ENCODE measurements around the gene POU2AF2.
"Not testable (repeated sequence)": the region's sequence is repeated elsewhere in the genome, so short reads cannot be mapped to it uniquely, and the experiment has no call there.

The POU2AF2 gene

GRCh38 chr11:111260811-111261210 is 15.3 kb downstream of the POU2AF2 start:
- no peak for DNase-seq

GRCh38 chr11:111264646-111265045 is 19.1 kb downstream of the POU2AF2 start:
- no peak for DNase-seq

- no peak for DNase-seq
These were observed 19.9 kb downstream of the POU2AF2 start for GRCh38 chr11:111265421-111265820.

GRCh38 chr11:111268303-111268702 is 22.8 kb downstream of the POU2AF2 start:
- DNase-seq = not testable (repeated sequence)

GRCh38 chr11:111269146-111269868 is 23.8 kb downstream of the POU2AF2 start:
- no peak for DNase-seq

GRCh38 chr11:111272420-111272819 is 26.9 kb downstream of the POU2AF2 start:
- no peak for DNase-seq

- no peak for DNase-seq
These were observed 37.1 kb downstream of the POU2AF2 start for GRCh38 chr11:111282562-111283075.

- DNase-seq = no peak
These were observed 38.5 kb downstream of the POU2AF2 start for GRCh38 chr11:111283945-111284481.

- DNase-seq = no peak
These were observed 39.9 kb downstream of the POU2AF2 start for GRCh38 chr11:111285189-111286091.

- DNase-seq = no peak
These were observed 46.2 kb downstream of the POU2AF2 start for GRCh38 chr11:111291764-111292163.

GRCh38 chr11:111292408-111292807 is 46.9 kb downstream of the POU2AF2 start:
- not testable (repeated sequence) for DNase-seq

- no peak for DNase-seq
These were observed 50.7 kb downstream of the POU2AF2 start for GRCh38 chr11:111296196-111296595.

GRCh38 chr11:111297696-111298095 is 52.2 kb downstream of the POU2AF2 start:
- no peak for DNase-seq

- DNase-seq = no peak
These were observed 53.0 kb downstream of the POU2AF2 start, which contains the start of gene POU2AF3 for GRCh38 chr11:111298413-111299100. POU2AF3 (plus strand) TSS chr11:111298546; CDS start chr11:111298582, 36 bp downstream.

- no peak for DNase-seq
These were observed 53.8 kb downstream of the POU2AF2 start for GRCh38 chr11:111299101-111300026.

GRCh38 chr11:111300569-111300968 is 55.0 kb downstream of the POU2AF2 start:
- DNase-seq = no peak

GRCh38 chr11:111301004-111301841 is 55.7 kb downstream of the POU2AF2 start:
- no peak for DNase-seq

- DNase-seq = no peak
These were observed 56.3 kb downstream of the POU2AF2 start for GRCh38 chr11:111301842-111302118.

- DNase-seq = no peak
These were observed 56.8 kb downstream of the POU2AF2 start for GRCh38 chr11:111302298-111302697.

GRCh38 chr11:111303461-111303860 is 57.9 kb downstream of the POU2AF2 start:
- DNase-seq = no peak
